Neural progenitor cell (in vitro differentiated cells): ENCODE data around the gene RAD51B. TPM values are rescaled to one million over a fixed set of nuclear protein-coding genes. Genes with fewer than 3 reads are reported as not detected.

Experiments
- DNase-seq: peaks from one replicate; pipeline ENCODE4 v3.0.0-alpha.2; 2016; ENCODE audit warnings: low spot score
- H2AFZ ChIP-seq: fragments of 200-600 bp; sonication (generic); replicated peaks from 2 replicates; pipeline ENCODE4 v1.6.1; 2016; ENCODE audit warnings: antibody characterized with exemption
- H3F3A ChIP-seq: fragments of 200-600 bp; sonication (generic); 2 replicates; pipeline ENCODE4 v1.6.1; 2016; ENCODE audit warnings: antibody characterized with exemption, low read depth
- H3K27ac ChIP-seq: fragments of 200-600 bp; sonication (generic); 2 replicates; pipeline ENCODE4 v1.5.1; 2016; ENCODE audit warnings: mild to moderate bottlenecking
- H3K27me3 ChIP-seq: fragments of 200-600 bp; sonication (generic); 2 replicates; pipeline ENCODE4 v1.6.1; 2016; ENCODE audit warnings: mild to moderate bottlenecking, moderate library complexity
- H3K36me3 ChIP-seq: fragments of 200-600 bp; sonication (generic); 2 replicates; pipeline ENCODE4 v1.5.1; 2016
- H3K4me1 ChIP-seq: fragments of 200-600 bp; sonication (generic); 2 replicates; pipeline ENCODE4 v1.6.1; 2016; ENCODE audit warnings: mixed run types
- H3K4me2 ChIP-seq: fragments of 200-600 bp; sonication (generic); 2 replicates; pipeline ENCODE4 v1.6.1; 2016
- H3K4me3 ChIP-seq: fragments of 200-600 bp; sonication (generic); 2 replicates; pipeline ENCODE4 v1.5.1; 2016
- H3K79me2 ChIP-seq: fragments of 200-600 bp; sonication (generic); 2 replicates; pipeline ENCODE4 v1.6.1; 2016; ENCODE audit warnings: low read depth
- H3K9ac ChIP-seq: fragments of 200-600 bp; sonication (generic); 2 replicates; pipeline ENCODE4 v1.6.1; 2016
- H3K9me3 ChIP-seq: fragments of 200-600 bp; sonication (generic); 2 replicates; pipeline ENCODE4 v1.5.1; 2016; ENCODE audit warnings: low read depth
- H4K20me1 ChIP-seq: fragments of 200-600 bp; sonication (generic); 2 replicates; pipeline ENCODE4 v1.6.1; 2016; ENCODE audit warnings: low read depth
- H3K27ac Mint-ChIP-seq: 3 replicates; pipeline ENCODE4 v1.8.0; 2021; ENCODE audit warnings: mixed read lengths
- H3K27me3 Mint-ChIP-seq: 2 replicates; pipeline ENCODE4 v1.8.0; 2022; ENCODE audit warnings: low read depth, mild to moderate bottlenecking, inconsistent platforms, moderate library complexity, mixed read lengths; ENCODE audit not compliant: insufficient read depth
- H3K36me3 Mint-ChIP-seq: 3 replicates; pipeline ENCODE4 v1.8.0; 2021; ENCODE audit warnings: mixed read lengths
- H3K4me1 Mint-ChIP-seq: 3 replicates; pipeline ENCODE4 v1.8.0; 2021; ENCODE audit warnings: mixed read lengths
- H3K4me3 Mint-ChIP-seq: 3 replicates; pipeline ENCODE4 v1.8.0; 2021; ENCODE audit warnings: mild to moderate bottlenecking, moderate library complexity, mixed read lengths
- H3K9me3 Mint-ChIP-seq: 3 replicates; pipeline ENCODE4 v1.8.0; 2020; ENCODE audit warnings: mixed read lengths
- CTCF ChIP-seq: fragments of 200-600 bp; sonication (generic); IDR thresholded peaks from 2 replicates; pipeline ENCODE4 v1.5.1; 2017; ENCODE audit warnings: antibody characterized with exemption, mild to moderate bottlenecking
- EZH2 ChIP-seq: fragments of 200-600 bp; sonication (generic); IDR thresholded peaks from 2 replicates; pipeline ENCODE4 v1.6.1; 2017; ENCODE audit warnings: antibody characterized with exemption, mild to moderate bottlenecking, moderate library complexity
- EZH2phosphoT487 ChIP-seq: fragments of 200-600 bp; sonication (generic); IDR thresholded peaks from 2 replicates; pipeline ENCODE4 v1.6.1; 2017; ENCODE audit warnings: antibody characterized with exemption
- total RNA-seq: library from RNA; depleted of rRNA; stranded (reverse); fragments of >200 nt; gene quantifications from 2 replicates; pipeline ENCODE4 v1.2.3, GENCODE V29; 2015; ENCODE audit warnings: low replicate concordance

RAD51B gene
- total RNA-seq, 1 donor from 2014 or later = 50.5 TPM

DNA sequence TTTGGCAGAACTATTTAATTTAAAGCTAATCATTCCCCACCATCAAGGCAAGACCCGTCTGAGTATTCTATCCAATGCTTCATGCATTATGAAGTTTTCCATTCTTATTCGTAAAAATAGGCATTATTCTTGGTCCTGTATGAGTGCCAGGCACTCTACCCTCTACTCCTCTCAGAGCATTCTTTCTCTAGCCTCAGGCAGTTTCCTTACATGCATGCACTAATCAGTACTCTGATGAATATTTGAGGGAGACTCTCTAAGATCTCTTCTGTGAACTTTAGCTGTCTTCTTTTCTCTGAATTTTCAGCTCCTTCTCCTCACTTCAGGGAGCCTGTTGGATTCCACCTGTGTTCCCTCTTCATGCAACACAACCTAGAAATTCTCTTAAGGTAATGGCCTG, 334.7 kb downstream of the RAD51B start:
- Histone ChIP-seq H3K9me3 (no peaks in the 10 kb centered on the region), H3K9ac (no peak overlapping the region), H3K27me3 (no peaks in the 10 kb centered on the region), H3K27ac (no peak overlapping the region), H4K20me1 (no peaks in the 10 kb centered on the region), H3K4me2 (no peak overlapping the region), H3K4me1 (no peaks in the 10 kb centered on the region), H3K36me3 (no peaks in the 10 kb centered on the region), H3K4me3 (no peak overlapping the region), H3F3A (no peaks in the 10 kb centered on the region), H2AFZ (no peak overlapping the region), H3K79me2 (no peaks in the 10 kb centered on the region)
- Mint-ChIP-seq H3K4me3 (no peak overlapping the region), H3K4me1 (peaks cover 18% of the 10 kb centered on the region), H3K9me3 (peaks cover 35% of the 10 kb centered on the region), H3K27me3 (no peaks in the 10 kb centered on the region), H3K36me3 (peaks cover 12% of the 10 kb centered on the region), H3K27ac (no peak overlapping the region)
- TF ChIP-seq CTCF (no peak), EZH2 (no peak), EZH2phosphoT487 (no peak)
- no peak for DNase-seq

DNA sequence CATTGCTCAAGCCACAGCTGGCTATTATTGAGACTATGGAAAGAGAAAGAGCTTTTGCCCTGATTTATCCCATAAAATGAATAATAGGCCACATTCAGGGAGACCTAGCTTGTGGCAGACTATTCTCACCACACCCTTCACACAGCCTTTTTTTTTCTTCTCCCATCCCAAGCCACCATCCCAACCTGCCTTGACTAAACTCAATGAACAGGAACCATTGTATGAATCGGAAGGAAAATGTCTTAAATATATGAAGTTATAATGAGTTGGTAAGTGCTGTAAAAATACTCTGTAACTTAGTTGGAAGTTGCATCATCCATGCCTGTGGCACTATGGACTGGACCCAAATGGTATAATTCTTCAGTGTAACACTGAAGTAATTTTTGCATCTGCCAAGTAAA, 338.4 kb downstream of the RAD51B start:
- Histone ChIP-seq H3F3A (no peaks in the 10 kb centered on the region), H3K4me3 (no peak overlapping the region), H3K27me3 (no peaks in the 10 kb centered on the region), H3K36me3 (no peaks in the 10 kb centered on the region), H3K4me1 (peaks cover 12% of the 10 kb centered on the region), H3K9ac (no peak overlapping the region), H2AFZ (no peak overlapping the region), H3K79me2 (no peaks in the 10 kb centered on the region), H3K27ac (no peak overlapping the region), H3K4me2 (no peak overlapping the region), H4K20me1 (no peaks in the 10 kb centered on the region), H3K9me3 (no peaks in the 10 kb centered on the region)
- H3K4me3 Mint-ChIP-seq = no peak overlapping the region
- TF ChIP-seq EZH2 (no peak), EZH2phosphoT487 (no peak), CTCF (no peak)
- DNase-seq = no peak
- peaks cover 4% of the 10 kb centered on the region for H3K36me3 Mint-ChIP-seq
- peaks cover 15% of the 10 kb centered on the region for H3K9me3 Mint-ChIP-seq
- H3K27ac Mint-ChIP-seq = no peak overlapping the region
- H3K4me1 Mint-ChIP-seq = peaks cover 22% of the 10 kb centered on the region
- no peaks in the 10 kb centered on the region for H3K27me3 Mint-ChIP-seq

- H3K27ac Mint-ChIP-seq = no peak overlapping the region
- H3K27ac ChIP-seq = no peak overlapping the region
- no peaks in the 10 kb centered on the region for H3K9me3 ChIP-seq
- H3F3A ChIP-seq = no peaks in the 10 kb centered on the region
- H3K79me2 ChIP-seq = no peaks in the 10 kb centered on the region
- H3K9me3 Mint-ChIP-seq = peaks cover 11% of the 10 kb centered on the region
- H3K4me3 ChIP-seq = no peak overlapping the region
- no peak overlapping the region for H3K4me2 ChIP-seq
- no peak for DNase-seq
- peaks cover 2% of the 10 kb centered on the region for H3K36me3 Mint-ChIP-seq
- TF ChIP-seq EZH2phosphoT487 (no peak), EZH2 (no peak), CTCF (no peak)
- H3K4me3 Mint-ChIP-seq = no peak overlapping the region
- no peaks in the 10 kb centered on the region for H4K20me1 ChIP-seq
- no peaks in the 10 kb centered on the region for H3K27me3 Mint-ChIP-seq
- no peaks in the 10 kb centered on the region for H3K36me3 ChIP-seq
- H3K4me1 ChIP-seq = peaks cover 12% of the 10 kb centered on the region
- no peaks in the 10 kb centered on the region for H3K27me3 ChIP-seq
- H2AFZ ChIP-seq = no peak overlapping the region
- no peak overlapping the region for H3K9ac ChIP-seq
- peaks cover 22% of the 10 kb centered on the region for H3K4me1 Mint-ChIP-seq
These were observed 339.1 kb downstream of the RAD51B start for GRCh38 chr14:68158640-68159039.
